ENCODE measurements around the gene ZNF784. TPM values are rescaled to one million over a fixed set of nuclear protein-coding genes. Genes with fewer than 3 reads are reported as not detected.

The ZNF784 gene, protein sequence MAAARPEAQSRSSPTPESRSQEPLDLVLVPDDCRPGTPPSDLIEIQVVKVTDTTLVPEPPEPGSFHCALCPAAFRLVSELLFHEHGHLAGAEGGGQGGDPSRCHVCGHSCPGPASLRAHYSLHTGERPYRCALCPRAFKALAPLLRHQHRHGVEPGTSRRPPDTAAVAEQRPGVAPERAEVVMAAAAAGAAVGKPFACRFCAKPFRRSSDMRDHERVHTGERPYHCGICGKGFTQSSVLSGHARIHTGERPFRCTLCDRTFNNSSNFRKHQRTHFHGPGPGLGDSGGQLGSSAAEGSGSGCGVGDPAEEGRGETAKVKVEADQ
- 1 to 10 TPM; 3.6 to 4.3 TPM for total RNA-seq
- long read RNA-seq, donor 1, partial matches to known transcripts, result 0 of 1 reads
- long read RNA-seq, donor 1, other reads (novel, unspliced or antisense), result 0 of 1 reads
- long read RNA-seq, donor 2, partial matches to known transcripts, result 0 of 2 reads
- long read RNA-seq, donor 2, other reads (novel, unspliced or antisense), result 2 of 2 reads

DNA sequence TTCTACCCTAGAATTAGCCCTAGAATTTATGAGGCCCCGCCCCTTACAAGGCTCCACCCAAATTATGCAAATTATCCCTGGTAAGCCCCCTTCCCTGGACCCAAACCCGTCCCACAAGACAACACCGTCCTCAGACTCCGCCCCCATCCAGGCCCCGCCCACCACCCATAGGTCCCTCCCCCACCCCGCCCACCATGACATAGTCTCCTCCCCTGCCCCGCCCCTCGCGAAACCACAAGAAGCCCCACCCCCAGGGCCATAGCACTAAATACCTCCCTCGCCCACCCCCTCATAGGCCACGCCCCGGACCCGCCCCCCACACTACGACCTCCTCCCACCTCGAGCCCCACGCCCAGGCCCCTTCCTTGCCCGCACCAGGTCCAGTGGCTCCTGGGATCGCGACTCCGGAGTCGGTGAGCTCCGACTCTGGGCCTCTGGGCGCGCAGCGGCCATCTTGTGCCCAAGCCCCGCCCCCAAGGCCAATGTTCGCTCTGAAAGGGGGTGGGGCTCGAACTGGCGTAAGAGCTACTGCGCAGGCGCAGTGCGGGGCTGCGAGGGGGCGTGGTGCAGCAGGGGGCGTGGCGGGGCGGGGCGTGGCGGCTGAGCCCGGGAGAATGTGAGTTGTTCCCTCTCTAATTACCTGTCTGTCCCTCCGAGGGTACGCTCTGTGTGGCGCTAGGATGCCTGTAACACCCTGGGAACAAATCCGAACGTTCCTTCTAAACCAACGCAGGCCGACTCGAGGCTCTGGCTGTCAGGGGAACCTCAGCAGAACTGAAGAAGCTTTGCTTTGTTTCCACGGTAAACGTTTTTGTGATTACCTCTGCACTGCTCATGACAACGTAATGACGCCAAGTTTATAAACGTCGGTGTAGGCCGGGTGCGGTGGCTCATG, at the start of gene ZNF784:
ZNF784 (minus strand) TSS at position 458 of the 895 bp plus-strand sequence; CDS start at position 453, 5 bp downstream.
- intact Hi-C loops (cut with DNase I), result loop anchor here in 1 of 2 donors (5.0 kb wide), 1 partner anchor 733 kb away; no protein-coding TSS in a partner anchor

DNA sequence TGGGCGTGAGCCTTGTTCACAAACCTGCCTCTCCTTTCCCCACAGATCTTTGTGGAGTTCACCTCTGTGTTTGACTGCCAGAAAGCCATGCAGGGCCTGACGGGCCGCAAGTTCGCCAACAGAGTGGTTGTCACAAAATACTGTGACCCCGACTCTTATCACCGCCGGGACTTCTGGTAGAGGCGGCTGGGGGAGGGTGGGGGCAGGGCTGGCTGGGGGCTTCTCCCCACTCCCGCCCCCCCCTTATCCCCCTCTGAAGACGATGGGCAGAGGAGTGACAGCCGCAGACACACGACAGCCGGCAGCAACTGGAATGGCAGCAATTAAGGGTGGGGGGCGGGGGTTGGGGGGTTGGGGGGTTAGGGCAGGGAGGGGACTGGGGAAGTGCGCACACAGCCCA, 49.5 kb upstream of the ZNF784 start:
- no peak for DNase-seq (ENCODE audit: low spot score)
- intact Hi-C loops (cut with DNase I), result no loop called here

More for the DNA sequence above, at the start of gene ZNF784:
- DNase-seq (ENCODE audit: low spot score), result peak; percentile 98

GRCh38 chr19:55673465-55673864, 49.1 kb upstream of the ZNF784 start:
- intact Hi-C loops (cut with DNase I), result no loop called here
- no peak for DNase-seq (ENCODE audit: low spot score)

DNA sequence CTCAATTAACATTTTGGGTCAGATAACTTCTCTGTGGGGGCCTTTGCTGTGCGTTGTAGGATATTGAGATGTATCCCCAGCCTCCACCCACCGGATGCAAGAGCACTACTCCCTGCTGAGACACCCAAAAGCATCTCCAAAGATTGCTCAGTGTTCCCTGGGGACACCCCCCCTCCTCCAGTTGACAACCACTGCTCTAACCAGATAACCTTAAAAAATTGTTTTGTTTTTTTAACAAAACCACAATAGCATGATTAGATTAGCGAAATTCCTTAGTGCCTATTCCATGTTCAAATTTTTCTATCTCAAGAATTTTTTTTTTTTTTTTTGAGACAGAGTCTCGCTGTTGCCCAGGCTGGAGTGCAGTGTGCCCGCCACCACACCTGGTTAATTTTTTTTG, 48.1 kb upstream of the ZNF784 start:
- DNase-seq (ENCODE audit: low spot score), result no peak
- intact Hi-C loops (cut with DNase I), result no loop called here

DNA sequence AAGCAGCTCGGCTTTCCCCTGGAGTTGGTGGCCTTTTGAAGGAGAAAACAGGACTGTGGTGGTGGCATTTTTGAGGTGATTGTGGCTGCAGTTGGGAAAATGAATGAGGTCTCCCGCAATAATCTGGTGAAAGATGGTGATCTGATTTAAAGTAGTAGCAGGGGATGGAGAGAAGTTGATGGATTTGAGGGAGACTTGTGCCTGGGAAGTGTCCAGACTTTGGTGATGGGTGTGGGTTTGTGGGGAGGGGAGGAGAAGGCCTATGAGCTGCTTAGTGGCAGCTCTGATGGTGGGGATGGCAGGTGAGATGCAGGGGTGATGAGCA, 46.6 kb upstream of the ZNF784 start:
- intact Hi-C loops (cut with DNase I), result no loop called here
- no peak for DNase-seq (ENCODE audit: low spot score)

DNA sequence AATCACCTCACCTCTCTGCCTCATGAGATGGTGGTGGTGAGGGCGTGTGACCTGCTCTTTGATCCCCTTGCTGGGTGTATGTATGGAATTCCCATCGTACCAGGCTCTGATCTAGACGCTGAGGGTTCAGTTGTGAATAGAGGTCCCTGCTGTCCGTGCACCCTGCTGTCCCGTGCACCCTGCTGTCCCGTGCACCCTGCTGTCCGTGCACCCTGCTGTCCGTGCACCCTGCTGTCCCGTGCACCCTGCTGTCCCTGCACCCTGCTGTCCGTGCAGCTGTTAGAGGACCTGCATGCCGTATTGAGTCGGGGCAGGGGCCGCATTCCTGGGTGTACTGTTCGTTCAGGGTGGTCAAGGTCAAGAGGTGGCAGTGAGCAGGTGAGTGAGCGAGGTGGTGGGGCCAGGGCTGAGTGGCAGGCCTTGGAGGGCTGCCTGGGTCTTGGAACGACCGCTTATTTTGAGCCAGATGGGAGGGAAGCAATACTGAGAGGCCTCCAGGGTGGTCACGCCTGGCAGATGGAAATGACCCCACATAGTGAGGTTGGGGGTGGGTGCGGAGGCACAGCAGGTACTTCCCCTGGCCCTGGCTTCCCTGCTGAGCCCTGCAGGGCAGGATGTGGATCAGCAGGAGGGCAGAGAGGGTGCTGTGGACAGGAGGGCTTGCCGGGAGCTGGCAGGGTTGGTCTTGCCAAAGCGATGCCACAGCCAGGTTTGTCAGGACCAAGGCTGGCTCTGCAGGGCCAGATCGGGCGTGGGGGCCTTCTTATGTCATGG, 46.1 kb upstream of the ZNF784 start:
- intact Hi-C loops (cut with DNase I), result no loop called here
- no peak for DNase-seq (ENCODE audit: low spot score)

DNA sequence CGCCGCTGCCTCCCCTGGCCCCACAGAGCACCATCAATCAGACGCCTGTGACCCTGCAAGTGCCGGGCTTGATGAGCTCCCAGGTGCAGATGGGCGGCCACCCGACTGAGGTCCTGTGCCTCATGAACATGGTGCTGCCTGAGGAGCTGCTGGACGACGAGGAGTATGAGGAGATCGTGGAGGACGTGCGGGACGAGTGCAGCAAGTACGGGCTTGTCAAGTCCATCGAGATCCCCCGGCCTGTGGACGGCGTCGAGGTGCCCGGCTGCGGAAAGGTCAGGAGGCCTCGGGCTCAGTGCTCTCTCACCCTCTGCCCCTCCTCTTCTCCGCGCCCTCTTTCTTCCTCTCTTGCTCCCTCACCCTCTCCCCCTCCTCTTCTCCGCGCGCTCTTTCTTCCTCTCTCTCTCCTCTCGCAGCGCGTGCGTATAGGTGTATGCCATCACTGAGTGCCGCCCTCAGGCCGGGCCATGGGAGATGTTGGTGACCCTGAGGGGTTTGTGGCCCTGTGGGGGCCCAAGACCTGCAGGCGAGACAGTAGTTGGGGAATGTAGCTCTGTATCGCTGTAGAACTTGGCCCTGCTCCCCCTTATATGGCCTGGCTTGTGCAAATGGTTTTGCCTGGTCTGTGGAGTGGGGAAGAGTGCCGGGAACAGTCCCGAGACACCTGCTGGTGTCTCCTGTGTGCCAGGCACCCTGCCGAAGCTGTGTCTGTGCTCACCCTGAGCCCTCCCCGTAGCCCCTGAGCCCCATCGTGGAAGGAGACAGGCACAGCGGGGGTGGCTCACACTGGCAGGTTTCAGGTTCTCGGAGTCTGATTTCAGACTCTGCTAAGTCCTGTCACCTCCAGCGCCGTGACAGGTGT, 45.3 kb upstream of the ZNF784 start:
- DNase-seq (ENCODE audit: low spot score), result no peak
- intact Hi-C loops (cut with DNase I), result no loop called here

DNA sequence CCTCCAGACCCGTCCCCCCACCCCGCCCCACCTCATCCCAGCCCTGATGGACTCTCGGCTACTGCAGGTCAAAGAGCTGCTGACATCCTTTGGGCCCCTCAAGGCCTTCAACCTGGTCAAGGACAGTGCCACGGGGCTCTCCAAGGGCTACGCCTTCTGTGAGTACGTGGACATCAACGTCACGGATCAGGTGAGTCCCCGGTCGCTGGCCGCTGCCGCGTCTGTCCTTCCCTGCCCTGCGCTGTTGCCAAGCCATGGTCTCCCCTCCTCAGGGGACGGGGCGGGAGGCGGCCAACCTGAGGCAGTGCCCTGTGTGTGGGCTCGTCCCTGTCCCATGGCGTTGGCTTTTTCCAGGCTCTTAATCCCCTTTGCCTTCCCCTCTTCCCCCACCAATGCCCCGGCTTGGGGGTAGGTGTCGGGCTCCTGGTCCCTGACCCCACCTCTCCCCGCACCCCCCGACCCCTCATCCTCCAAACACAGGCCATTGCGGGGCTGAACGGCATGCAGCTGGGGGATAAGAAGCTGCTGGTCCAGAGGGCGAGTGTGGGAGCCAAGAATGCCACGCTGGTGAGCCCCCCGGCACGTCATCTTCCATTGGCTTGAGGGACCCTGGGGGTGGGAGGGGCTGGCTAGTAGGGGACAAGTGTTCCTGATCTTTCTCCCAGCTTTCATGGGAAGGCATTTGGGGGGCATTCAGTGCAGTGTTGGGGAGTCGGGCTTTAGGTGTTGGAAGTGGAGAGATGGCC, 44.4 kb upstream of the ZNF784 start:
- intact Hi-C loops (cut with DNase I), result no loop called here
- DNase-seq (ENCODE audit: low spot score), result no peak

DNA sequence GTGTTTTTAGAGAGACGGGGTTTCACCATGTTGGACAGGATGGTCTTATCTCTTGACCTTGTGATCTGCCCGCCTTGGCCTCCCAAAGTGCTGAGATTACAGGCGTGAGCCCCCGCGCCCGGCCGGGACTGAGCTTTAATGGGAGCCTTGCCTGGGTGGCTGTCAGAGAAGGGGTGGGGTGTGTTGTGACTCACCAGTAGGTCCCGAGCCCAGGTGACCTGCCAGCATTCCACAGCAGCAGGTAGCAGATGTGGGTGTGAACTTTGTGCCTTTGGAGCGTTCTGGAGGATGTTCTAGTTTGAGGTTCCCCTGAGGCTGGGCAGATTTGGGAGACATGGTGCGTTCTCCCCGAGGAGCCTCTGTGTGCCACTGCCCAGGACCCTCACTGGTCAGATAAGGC, 43.6 kb upstream of the ZNF784 start:
- no peak for DNase-seq (ENCODE audit: low spot score)
- intact Hi-C loops (cut with DNase I), result no loop called here

DNA sequence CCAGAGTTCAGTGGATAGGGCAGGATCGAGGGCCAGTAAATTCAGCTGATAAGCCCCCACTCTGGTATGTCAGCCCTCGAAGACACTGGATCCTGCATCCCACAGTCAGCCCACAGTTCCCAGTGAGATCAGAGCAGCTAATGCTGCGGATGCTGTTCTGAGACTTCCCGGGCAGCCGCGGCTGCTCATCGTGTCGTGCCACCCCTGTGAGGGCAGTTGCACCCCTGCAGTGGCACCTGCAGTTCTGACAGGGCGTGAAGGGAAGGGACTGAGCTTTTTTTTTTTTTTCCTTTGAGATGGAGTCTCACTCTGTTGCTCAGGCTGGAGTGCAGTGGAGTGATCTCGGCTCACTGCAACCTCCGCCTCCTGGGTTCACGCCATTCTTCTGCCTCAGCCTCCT, 43.1 kb upstream of the ZNF784 start:
- no peak for DNase-seq (ENCODE audit: low spot score)
- intact Hi-C loops (cut with DNase I), result no loop called here

DNA sequence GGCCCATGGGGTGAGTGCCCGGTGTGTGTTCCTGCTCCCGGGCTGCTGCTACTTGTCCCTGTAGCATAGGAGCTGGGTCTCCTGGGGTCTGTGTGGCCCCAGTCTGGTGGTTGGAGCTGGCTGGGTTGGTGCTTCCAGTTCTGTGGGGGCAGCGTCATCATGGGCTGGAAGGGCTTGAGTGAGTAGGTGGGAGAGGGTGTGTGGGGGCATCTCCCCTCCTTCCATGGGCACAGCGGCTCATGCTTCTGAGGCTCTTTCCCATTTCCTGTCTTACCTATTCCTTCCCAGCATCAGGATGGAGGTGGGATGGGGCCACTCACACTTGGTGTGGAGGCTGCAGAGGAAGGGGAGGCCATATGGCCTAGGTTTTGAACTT, 42.6 kb upstream of the ZNF784 start:
- intact Hi-C loops (cut with DNase I), result no loop called here

DNA sequence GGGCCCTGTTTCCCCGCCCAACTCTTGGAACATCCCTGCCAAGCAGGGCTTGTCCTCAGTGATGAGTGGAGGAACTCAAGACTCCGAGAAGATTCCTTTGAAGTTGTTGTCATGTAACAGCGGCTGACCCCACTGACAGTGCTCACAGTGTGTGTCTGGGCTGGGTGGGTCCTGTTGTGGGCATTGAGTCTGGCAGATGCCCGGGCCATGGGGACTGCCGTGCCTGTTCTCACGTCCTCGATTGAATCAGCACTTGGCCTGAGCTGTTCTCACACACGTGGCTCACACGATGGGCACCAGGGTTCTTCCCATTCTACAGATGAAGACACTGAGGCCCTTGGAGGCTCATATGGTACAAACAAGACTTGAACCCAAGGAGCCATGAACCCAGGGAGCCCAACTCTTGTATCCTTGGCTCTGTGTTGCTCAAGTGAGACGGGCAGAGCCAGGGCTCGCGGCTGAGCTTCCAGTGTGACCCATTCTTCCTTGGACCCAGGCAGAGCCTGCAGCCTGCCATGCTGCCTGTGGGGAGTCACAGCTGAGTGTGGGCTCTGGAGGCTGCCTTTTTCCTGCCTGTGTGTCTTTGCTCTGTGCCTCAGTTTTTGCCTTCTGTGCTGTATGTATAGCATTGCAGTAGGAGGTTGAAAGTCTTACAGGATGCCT, 42.1 kb upstream of the ZNF784 start:
- DNase-seq (ENCODE audit: low spot score), result no peak
- intact Hi-C loops (cut with DNase I), result no loop called here

More for the DNA sequence above, 42.6 kb upstream of the ZNF784 start:
- no peak for DNase-seq (ENCODE audit: low spot score)

DNA sequence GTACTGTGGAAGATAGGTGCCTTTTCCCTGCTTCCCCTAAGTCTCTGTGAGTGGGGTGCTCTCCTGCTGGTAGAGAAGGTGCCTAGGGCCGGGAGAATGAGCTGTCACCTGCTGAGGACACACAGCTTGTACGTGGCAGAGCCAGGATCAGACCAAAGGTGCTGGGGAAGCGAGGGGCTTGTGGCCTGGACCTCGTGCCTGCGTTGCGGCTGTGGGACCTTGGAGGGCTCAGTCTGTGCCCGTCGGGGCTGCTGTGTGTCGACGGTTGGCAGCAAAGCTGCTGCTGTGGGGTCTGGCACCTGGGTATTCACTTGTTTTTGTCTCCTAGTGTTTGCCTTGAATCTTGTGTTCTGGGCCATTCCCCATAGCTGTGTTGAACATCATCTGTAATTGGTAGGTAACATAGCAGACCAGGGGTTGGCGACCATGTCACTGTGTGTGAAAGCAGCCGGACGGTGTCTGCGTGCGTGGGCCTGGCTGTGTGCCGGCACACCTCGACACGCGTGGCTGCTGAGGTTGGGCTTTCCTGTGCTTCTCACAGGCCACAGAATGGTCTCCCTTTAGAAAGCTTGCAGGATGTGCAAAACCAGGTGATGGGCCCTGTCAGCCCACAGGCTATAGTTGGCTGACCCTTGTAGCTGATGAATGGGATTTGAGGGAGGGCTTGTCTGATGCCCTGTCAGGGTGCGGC, 39.6 kb upstream of the ZNF784 start:
- intact Hi-C loops (cut with DNase I), result no loop called here
- no peak for DNase-seq (ENCODE audit: low spot score)

DNA sequence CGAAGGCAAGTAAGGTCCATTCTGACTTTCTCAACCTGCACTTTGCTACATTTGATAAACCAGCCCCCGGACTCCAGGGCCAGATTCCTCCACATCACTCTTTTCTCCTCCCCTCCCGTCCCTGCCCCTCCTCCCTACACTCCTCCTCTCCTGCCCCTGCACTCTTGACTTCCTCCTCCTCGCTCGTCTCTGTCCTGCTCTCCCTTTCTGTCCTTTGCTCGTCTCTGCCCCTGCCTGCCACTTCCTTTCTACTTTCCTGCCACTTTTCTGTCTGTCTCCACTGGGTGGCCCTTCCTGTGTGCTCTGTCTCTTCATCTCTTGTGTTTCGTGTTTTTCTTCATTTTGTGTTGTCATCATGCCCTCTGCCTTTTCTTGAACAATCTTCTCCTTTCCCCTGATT, 37.5 kb upstream of the ZNF784 start:
- intact Hi-C loops (cut with DNase I), result no loop called here
- no peak for DNase-seq (ENCODE audit: low spot score)

DNA sequence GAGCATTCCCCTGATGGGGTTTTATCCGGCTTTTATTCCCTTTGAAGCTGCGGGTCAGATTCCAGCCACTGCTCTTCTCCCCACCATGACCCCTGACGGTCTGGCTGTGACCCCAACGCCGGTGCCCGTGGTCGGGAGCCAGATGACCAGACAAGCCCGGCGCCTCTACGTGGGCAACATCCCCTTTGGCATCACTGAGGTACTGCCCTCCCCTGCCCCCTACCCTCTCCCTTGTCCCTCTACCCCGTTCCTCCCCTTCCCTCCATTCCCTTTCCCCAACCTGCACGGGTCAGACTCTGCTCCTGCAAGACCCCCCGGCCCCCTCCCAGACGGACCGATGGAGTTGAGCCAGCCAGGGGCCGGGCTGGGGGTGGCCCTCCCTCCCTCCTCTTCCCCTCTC, 36.6 kb upstream of the ZNF784 start:
- no peak for DNase-seq (ENCODE audit: low spot score)
- intact Hi-C loops (cut with DNase I), result no loop called here

GRCh38 chr19:55660404-55660803, 36.0 kb upstream of the ZNF784 start:
- DNase-seq (ENCODE audit: low spot score), result no peak
- intact Hi-C loops (cut with DNase I), result no loop called here

DNA sequence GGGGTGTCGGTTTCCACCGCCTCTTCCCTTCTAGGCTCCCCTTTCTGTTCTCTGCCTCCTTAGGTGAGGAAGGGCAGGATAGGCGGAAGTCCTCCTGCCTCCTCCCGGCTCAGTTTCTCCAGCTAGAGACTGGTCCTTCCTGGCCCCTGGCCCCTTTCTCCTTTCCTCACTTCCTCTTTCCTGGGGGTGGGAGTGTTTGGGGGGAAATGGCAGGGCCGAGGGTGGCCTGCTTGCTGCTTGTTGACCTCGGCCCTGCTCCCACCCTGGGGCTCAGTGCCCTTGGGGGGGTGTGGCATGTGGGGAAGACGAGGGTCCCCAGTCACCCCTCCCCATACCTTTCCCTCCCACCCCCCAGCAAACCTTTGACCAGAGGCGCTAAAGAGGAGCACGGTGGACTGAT, 35.5 kb upstream of the ZNF784 start:
- no peak for DNase-seq (ENCODE audit: low spot score)
- intact Hi-C loops (cut with DNase I), result no loop called here

All from posterior vena cava (tissue), 2 donors.